Retinal pigment epithelial cell (primary cell): ENCODE results near the gene TPR.
"Not testable (repeated sequence)": the region's sequence is repeated elsewhere in the genome, so short reads cannot be mapped to it uniquely, and the experiment has no call there.

Source experiments
- DNase-seq: peaks from one replicate; pipeline ENCODE4 v3.0.0-alpha.2; 2010; ENCODE audit warnings: low read depth
- H3K4me3 ChIP-seq: 2 replicates; pipeline ENCODE4 v1.5.1; 2011; ENCODE audit warnings: mild to moderate bottlenecking, low read length, control low read depth, moderate library complexity
- TF ChIP-seq, protein P1 (sequence below): conservative IDR thresholded peaks from 2 replicates; pipeline ENCODE4 v1.5.1; 2011; ENCODE audit warnings: low read depth, low read length, control low read depth, inconsistent platforms

Gene TPR

GRCh38 chr1:186409091-186409490 lies 34.0 kb upstream of the TPR start:
- no peak for DNase-seq
- H3K4me3 ChIP-seq = no peak overlapping the region
- TF ChIP-seq, protein P1, sequence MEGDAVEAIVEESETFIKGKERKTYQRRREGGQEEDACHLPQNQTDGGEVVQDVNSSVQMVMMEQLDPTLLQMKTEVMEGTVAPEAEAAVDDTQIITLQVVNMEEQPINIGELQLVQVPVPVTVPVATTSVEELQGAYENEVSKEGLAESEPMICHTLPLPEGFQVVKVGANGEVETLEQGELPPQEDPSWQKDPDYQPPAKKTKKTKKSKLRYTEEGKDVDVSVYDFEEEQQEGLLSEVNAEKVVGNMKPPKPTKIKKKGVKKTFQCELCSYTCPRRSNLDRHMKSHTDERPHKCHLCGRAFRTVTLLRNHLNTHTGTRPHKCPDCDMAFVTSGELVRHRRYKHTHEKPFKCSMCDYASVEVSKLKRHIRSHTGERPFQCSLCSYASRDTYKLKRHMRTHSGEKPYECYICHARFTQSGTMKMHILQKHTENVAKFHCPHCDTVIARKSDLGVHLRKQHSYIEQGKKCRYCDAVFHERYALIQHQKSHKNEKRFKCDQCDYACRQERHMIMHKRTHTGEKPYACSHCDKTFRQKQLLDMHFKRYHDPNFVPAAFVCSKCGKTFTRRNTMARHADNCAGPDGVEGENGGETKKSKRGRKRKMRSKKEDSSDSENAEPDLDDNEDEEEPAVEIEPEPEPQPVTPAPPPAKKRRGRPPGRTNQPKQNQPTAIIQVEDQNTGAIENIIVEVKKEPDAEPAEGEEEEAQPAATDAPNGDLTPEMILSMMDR = no peak

- TF ChIP-seq, protein P1 = peak; percentile 74
These were observed 29.5 kb upstream of the TPR start for GRCh38 chr1:186404454-186405051.

GRCh38 chr1:186403632-186404031 lies 28.6 kb upstream of the TPR start:
- H3K4me3 ChIP-seq = no peak overlapping the region
- TF ChIP-seq, protein P1 = no peak
- DNase-seq = no peak

More at GRCh38 chr1:186404454-186405051, 29.5 kb upstream of the TPR start:
- DNase-seq = no peak
- H3K4me3 ChIP-seq = no peak overlapping the region

DNA sequence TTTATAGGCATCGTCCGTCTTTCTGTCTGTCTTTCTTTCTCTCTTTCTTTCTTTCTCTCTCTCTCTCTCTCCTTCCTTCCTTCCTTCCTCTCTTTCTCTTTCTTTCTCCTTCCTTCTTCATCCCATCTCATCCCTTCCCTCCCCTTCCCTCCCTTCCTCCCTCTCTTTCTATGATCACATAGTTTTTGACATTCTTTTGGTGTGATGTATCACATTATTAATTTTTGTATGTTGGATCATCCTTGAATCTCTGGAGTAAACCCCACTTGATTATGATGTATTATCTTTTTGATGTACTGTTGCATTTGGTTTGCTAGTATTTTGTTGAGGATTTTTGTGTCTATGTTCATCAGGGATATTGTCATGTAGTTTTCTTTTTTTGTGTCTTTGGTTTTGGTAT lies 26.4 kb upstream of the TPR start:
- DNase-seq = not testable (repeated sequence)

GRCh38 chr1:186392711-186393110 lies 17.7 kb upstream of the TPR start:
- not testable (repeated sequence) for H3K4me3 ChIP-seq, DNase-seq

More for the DNA sequence above, 26.4 kb upstream of the TPR start:
- not testable (repeated sequence) for H3K4me3 ChIP-seq

- no peak overlapping the region for H3K4me3 ChIP-seq
- TF ChIP-seq, protein P1 = no peak
- DNase-seq = no peak
These were observed 16.8 kb upstream of the TPR start for GRCh38 chr1:186391841-186392240.

- TF ChIP-seq, protein P1 = no peak
- no peak overlapping the region for H3K4me3 ChIP-seq
- DNase-seq = no peak
These were observed 15.9 kb upstream of the TPR start for GRCh38 chr1:186390925-186391324.

GRCh38 chr1:186386725-186387383 lies 11.8 kb upstream of the TPR start:
- no peak for DNase-seq
- TF ChIP-seq, protein P1 = no peak
- no peak overlapping the region for H3K4me3 ChIP-seq
